Middle frontal gyrus (tissue), 1 donor: ENCODE data around the gene PSMB3.
A peak's percentile ranks its signal among the peaks of the same experiment; 100 is the strongest.

Source experiments
- DNase-seq: peaks from one replicate; pipeline ENCODE4 v3.0.0-alpha.2; 2015; ENCODE audit warnings: low spot score; ENCODE audit errors: extremely low spot score

Gene PSMB3

GRCh38 chr17:38796451-38797157 is 44.1 kb downstream of the PSMB3 start:
- no peak for DNase-seq

GRCh38 chr17:38797158-38797490 is 44.6 kb downstream of the PSMB3 start:
- DNase-seq, result no peak

GRCh38 chr17:38797828-38798227 is 45.3 kb downstream of the PSMB3 start:
- no peak for DNase-seq

- DNase-seq, result no peak
Observed at GRCh38 chr17:38798614-38799500, 46.3 kb downstream of the PSMB3 start.

- peak; percentile 86 for DNase-seq
Observed at GRCh38 chr17:38799501-38800236, 47.1 kb downstream of the PSMB3 start, which contains the start of gene PIP4K2B. PIP4K2B (minus strand) TSS chr17:38799556; CDS start chr17:38799424, 132 bp downstream.

GRCh38 chr17:38800237-38800760 is 47.8 kb downstream of the PSMB3 start:
- DNase-seq, result no peak

- DNase-seq, result no peak
Observed at GRCh38 chr17:38809828-38810227, 57.3 kb downstream of the PSMB3 start.
